ENCODE data around the gene KCTD1.

The KCTD1 gene

DNA sequence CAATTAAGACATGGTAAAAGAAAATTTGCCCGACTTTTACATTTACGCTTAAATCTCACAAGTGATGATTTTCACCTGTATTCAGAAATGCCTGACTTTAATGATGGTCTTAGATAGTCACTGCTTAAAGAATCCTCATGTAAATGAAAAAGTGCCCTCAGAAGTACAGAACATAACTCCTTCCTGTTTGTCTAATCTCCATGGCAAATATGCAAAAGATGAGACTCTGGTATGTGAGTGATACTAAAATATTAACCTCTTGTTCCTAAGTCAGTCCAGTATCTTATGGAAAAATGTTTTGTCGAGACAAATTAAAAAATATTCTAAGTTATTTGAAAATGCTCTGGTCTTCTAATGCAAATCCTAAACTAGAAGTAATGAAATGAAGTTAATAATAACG, 29.2 kb downstream of the KCTD1 start:
- DNase-seq: no peak

DNA sequence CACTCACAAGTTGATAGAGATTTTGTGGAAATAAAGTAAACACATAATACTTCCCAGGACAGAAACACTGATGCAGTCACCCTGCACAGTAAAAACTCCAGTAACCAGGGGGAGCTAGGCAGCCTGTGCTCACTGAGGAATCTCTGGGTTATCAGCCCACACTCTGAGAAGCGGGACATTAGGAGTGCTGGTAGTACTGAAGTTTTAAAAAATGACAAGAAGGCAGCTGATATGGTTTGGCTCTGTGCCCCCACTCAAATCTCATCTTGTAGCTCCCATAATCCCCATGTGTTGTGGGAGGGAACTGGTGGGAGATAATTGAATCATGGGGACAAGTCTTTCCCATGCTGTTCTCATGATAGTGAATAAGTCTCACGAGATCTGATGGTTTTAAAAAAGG, 31.4 kb downstream of the KCTD1 start:
- no peak for DNase-seq

DNA sequence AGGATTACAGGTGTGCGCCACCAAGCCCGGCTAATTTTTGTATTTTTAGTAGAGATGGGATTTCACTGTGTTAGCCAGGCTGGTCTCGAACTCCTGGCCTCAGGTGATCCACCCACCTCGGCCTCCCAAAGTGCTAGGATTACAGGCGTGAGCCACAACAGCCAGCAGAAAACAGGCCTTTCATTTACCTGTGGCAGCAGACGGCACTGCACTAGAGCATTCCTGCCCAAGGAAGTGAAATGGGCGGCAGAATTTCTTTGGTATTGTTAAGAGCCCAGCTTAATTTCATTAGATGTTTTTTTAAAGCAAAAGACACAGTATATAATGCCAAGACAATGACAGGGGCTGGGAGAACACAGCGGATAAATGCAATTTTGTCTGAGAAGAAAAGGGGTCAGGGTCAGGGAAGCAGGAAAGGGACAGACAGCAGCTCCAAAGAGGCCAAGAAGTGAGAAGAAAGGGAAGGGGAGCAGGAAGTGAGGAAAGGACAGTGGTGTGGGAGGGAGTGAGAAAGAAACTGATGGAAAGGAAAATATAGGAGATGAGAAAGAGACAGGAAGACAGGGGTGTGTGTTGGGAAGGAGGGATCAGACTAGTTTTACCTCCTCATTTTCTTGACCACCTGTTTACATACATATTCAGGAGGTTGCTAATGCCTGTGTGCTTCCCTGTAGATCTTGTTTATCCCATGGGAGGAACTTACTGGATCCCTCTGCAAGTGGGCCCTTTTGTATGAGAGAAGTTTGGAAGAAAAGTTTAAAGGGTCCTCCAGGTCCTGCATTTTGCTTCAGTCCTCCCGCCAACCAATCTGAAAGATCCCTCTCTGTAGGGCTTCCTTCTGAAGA, 32.5 kb downstream of the KCTD1 start:
- no peak for DNase-seq

DNA sequence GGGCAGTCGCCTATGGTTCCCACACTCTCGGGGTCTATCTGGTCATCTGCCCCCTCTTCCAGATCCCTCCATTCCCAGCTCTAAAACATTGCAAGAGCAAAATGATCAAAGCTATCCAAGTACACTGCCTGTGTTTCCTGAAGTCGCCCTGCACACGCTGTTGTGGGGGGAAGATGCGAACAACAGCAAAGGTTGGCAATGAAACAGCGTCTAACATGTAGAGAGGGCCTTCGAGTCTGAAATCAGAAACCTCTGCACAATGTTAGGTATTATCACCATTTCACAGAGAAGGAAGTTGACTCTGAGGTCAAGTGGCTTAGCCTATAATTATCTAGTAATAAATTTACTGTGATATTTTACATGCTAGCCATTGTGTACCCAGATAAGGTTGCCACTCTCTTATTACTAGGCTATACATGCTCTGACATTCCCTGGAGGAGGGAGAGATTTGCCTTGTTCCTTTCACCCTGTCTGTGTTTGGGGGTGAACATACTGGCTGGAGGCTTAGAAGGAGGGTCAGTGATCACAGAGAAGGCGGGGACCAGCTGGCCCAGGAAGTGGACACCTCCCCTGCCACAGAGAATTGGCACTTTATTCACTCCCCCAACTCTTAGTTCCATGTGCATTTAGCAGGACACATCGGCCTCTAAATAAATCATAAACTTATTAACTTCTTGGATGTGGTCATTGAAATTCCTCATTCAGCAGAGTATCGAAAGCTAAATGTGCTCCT, 36.8 kb downstream of the KCTD1 start:
- no peak for DNase-seq

DNA sequence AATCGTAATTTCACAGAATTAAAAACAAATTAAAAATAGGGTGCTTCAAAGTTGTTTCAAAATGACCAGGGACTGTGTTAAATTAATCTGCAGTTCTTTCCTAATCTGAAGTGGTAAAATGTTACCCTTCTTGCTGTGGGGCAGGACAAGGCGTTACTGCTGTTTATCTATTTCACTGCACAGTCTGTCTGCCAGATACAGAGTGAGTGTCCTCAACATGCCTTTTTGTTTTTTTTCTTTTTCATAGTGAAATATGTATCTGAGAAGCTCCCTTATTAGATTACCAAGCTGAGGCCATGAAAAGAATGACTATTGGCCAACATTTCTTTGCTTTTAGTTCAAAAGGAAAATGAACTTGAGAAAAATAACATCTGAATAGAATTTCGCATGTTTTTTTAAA, 38.0 kb downstream of the KCTD1 start:
- DNase-seq: no peak

DNA sequence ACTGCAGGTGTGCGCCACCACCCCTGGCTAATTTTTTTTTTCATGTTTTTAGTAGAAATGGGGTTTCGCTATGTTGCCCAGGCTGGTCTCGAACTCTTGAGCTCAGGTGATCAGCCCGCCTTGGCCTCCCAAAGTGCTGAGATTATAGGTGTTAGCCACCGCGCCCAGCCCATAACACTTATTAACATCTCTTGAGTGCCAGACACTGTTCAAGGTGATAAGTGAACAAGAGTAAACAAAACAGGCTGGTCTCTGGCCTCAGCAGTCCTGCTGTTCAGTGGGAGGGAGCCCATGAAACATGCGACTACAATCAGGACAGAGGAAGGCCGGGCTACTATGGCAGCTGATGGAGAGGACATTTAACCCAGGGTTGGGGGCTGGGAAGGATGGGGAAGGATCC, 42.3 kb downstream of the KCTD1 start:
- no peak for DNase-seq

DNA sequence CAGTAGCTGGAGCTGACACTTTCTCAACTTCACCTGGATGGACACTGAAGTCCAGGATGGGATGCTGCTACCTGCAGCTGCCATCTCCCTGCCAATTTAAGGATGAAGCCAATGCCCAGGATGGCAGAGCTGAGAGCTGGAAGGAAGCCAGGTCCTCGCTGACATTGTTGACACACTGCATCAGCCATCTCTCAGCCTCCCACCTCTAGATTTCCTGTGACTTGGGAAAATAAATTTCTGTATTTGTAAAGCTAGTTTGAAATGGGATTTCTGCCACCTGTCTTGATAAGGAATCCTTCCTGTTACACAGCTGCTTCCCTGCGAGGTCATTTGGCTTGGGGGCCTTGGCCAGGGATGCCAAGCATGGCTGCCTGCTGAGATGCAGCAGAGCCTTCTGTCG, 43.5 kb downstream of the KCTD1 start:
- DNase-seq: no peak

DNA sequence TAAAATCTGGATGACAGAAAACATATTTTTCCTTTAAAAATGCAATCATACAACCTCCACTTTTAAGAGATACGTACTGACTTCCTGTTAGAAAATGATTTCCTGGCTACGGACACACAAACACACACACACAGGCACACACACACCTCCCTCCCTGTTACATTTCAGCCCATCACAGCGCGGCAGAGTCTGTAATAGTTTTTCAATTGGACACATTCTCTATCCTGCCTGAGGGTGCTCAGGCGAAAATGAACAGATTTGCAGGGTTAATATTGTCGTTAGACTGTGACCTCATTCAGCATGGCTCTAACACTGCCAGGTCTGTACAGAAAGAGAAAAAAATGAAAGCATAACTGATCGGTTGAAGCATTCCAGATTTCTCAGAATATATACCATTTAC, 45.0 kb downstream of the KCTD1 start:
- DNase-seq: no peak

DNA sequence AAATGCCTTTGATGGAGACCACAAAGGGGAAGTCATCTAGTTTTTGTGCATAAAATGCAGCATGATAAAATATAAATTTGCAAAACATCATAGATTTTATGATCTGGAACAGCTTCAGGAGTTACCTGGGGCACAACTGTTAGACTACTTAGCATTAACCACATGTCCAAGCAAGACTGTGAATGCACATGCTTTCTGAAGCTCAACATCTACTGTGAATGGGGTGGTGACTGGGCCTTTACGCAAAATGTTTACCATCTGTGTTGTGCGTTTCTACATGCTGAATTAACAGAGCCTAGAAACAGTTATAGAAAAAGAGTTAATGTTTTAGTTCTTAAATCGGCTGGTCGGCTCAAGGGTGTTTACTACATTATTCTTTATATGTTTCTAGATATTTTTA, 45.5 kb downstream of the KCTD1 start:
- DNase-seq: no peak

DNA sequence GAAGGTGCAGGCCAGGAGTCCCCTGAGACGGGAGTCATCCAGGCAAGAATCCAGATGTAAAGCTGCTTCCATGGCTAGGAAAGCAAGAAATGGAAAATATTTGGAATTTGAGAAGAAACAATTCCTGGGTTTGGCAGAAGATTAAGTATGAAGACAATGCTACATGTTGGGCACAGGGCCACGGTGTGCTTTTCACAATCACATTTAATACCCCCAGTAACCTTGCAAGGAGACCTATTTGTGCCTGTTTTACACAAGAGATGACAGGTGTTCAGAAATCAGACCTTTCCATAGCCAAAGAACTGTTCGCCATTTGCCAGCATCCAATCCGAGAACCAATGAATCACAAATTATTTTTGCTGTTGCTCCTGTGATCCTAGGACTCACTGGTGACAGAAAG, 50.5 kb downstream of the KCTD1 start:
- DNase-seq: no peak

DNA sequence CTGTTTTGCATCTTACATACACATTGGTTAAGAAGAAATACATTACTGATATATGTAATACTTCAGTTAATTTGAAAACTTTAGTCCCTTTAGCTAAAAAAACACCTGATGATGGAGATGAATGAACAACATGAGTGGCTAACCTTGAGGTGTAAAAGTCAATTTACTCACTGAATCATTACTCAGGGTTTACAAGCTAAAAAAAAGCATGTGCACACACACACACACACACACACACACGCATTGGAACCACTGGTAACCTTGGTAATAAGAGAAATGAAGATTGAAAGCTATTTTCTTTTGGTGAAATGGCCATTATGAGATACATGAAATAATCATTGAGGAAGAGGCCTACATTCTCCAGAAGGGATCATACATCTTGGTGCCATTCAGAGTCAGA, 51.8 kb downstream of the KCTD1 start:
- DNase-seq: no peak

DNA sequence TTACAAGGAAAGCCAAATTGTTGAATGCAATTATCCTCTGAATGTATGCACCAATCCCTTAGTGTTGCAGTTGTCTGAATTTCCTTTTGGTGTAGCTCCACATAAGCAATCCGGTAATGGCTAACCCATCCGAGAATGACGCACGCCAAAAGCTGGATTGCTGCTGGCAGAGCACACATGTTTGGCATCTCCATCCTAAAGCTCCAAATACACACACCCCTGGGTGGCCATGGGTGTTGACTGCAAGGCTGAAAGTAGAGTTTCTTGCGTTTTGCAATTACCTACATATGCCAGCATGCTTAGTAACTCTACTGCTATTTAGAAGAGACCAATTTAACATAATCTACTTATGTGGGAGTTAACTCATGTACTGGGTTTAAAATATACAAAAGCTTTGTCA, 53.1 kb downstream of the KCTD1 start:
- no peak for DNase-seq

DNA sequence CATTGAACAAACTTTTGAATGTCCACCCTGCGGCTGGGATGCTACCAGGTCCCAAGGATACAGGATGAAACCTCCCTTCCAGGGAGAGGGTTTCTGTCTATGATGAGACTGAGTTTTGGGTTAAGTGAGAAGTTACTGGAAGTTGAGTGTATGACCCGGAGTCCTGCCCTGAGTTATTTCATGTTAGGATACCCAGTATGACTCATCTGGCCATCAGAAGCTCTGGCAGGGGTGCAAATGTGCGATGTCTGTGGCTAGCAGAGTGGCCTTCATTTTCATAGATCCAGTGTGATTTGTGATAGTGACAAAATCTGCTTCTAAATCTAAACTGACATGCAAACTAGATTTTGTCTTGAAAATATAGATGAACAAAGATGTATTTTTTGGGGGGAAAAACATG, 55.3 kb downstream of the KCTD1 start:
- no peak for DNase-seq

DNA sequence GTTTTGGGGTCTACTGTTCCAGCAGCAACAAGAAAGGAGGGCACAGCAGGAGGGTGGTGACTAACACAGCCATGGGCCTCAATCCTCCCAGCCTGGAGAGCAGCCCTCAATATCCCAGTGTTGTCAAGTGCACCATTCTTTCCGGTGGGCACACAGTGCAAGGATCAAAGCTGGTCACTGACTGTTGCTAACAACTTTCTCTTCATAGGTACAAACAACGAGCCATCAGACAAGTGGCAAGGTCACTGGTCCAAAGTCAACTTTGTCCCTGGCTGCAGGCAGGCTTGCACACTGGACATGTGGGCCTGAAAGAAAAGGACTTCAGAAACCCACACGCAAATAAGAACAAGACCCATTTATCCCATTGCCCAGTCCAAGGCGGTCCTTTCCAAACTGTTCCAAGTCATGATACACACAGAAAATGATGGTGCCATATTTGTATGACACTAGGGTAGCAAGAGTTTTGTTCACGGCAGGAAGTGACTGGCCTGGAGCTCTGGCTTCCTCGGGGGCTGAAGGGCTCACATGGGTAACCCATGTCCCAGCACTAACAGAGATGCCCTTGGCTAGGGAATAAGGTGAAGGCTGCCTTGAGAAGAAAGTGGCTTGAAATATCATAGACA, 57.0 kb downstream of the KCTD1 start:
- no peak for DNase-seq

DNA sequence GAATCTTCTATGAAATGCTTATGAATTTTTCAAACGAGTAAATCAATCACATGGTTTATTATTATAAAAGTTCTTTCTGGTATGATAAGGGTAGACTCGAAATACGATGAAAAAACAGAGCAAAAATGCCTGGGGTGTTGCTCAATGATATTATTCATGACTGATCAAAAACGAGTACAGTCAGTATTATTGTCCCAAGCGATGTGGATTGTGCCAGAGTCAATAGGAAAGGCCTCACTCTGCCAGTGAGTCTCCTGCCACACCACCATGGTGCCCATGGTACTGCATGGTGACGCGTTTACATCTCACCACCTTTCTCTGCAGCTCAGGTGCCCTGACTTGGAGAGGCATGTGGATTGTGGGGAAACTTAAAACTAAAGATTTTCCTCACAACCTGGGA, 58.5 kb downstream of the KCTD1 start:
- DNase-seq: no peak

DNA sequence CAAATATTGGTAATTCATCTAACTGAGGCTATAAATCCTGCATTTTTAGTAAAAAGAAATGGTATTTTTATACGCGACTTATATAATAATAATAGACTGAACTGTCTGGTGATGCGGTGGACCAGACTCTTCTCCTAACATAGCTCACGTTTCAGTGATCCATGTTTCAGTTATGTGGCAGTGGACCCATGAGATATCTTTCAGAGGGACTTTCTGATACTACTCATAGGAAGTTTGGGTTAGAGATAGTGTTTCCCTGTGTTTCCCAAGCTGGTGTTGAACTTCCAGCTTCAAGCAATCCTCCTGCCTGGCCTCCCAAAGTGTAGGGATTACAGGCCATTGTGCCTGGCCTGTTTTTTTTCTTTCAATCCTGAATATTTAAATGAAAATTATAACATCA, 59.2 kb downstream of the KCTD1 start:
- DNase-seq: no peak

DNA sequence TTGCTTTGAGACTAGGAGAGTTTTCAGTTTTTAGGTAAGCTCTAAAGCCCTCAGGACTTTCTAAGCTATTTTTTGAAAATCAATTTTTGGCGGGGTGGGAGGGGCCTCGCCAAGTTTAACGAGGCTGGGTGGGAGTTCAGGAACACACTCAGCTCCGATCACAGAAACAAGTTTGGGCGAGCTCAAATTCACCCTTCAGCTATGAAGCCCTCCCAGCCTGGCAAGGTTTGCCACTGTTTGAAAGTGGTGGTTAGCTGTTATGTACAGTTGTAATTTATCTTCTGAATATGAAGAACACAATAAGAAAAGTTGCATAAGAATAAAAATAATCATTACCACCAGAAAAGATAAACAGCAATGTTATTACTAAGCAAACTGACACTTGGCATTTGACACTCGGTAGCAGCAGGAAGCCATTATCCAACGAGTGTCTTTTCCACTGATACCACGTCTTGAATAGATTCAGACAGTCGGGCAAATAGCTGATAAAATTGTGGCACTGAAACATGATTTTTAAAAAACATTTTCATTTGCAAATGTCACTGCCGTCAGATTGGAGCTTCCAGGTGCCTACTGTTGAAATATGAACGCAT, 59.8 kb downstream of the KCTD1 start:
- DNase-seq: no peak

DNA sequence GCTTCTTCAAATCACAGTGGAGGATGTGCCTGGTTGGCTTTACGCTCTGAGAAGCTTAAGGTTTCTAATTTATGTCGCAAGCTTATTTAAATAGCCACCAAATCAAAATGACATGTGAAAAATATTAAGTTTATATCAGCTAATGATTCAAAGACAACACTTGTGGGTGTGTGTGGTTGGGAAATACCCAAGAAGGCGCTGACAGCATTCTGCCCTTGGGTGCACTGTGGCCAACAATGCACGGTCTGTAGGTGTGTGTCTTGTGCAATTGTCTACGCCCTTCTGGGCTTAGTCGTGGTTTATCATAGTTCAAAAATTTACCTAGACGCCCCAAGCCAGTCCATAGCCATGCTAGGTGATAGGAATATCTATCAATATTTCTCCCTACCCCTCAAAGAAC, 60.9 kb downstream of the KCTD1 start:
- no peak for DNase-seq

DNA sequence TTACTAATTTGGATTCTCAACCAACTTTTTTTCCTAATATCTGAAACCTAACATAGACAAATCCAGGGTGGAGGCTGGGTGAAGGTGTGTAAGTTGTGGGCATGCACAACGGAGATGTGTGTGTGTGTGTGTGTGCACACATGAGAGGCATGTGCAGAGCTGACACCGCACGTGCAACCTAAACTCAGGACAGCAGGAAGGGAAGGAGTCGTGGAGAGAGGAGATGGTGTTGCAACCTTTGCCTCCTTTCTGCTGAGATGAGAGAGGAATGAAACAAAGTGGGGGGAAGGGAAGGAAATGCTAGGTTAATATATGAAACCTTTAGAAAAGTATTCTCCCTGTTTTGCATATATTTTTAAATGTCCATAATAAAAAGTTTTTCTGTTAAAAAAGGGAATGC, 64.7 kb downstream of the KCTD1 start:
- DNase-seq: no peak

DNA sequence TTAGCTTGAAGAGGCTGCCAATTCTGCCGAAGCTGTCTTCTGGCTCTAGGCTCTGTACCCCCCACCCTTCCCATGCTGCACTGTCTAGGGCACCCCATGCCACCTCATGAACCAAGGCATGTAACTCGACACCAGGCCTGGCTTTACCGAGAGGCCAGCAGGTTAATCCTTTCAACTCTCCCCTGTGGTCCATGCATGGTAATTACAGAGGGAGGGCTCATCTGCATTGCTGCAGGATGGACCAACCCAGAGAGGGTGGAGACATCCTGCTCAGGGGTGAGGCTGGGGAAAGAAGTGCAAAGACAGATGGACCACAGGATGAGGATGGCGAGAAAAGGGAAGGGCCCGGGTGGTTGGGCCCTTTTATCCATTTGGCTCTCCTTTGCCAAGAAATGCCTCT, 65.8 kb downstream of the KCTD1 start:
- no peak for DNase-seq

DNA sequence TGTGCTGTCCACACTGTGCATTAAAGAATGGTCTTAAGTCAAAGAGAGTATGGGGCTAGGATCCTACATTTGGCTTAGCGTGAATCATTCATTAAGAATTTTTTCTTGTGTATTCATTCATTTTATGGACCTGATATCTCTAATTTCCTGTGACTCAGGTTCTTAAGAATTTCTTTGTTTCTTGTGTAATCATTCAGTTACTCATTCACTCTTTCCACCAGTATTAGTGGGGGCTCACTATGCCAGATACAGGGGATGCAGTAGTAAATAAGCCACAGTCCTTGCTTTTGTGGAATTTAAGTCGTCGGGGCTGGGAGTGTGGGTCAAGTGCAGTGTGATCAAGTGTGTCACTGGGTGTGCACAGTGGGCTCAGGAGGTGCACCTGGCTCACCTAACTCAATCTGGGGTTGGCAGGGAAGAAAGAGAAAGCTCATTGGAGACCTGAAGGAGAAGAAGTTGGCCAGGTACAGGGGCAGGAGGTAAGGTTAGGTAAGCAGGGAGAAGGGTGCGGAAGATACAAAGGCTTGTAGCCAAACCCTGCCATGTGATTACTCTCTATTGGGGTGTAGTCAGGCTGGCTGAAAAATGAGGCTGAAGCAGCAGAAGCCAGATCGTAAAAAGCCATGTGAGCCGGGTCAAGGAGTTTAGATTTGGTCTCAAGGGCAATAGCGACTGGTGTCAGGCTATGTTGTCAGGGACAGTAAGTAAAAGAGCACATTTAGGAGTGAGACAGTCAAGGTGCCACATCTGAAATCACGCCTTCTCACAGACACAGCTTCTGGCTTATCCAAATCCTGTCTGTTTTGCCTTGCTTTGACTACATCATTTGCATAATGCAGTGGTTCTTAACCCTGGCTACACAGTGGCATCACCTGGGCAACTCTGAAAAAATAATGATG, 67.2 kb downstream of the KCTD1 start:
- no peak for DNase-seq

DNA sequence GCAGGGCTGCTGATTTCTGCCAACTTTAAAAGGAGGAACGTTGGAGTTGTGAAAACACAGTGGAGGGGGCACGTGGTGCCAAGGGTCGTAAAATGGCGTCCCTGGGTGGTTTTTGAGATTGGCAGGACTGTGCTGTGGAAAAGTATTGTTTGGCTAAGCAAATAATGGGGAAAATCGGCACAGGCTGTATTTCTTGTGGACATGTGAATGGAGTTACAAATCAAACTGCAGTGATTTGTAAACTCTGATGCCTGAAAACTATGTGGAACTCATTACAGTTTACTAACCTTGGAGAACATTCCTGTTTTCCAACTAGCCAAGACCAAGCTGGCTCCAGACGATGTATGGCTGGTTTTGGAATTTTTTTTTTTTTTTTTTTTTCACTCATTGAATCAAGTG, 68.7 kb downstream of the KCTD1 start:
- no peak for DNase-seq
